ENCODE measurements around the gene ARFIP2. TPM values are rescaled to one million over a fixed set of nuclear protein-coding genes. Genes with fewer than 3 reads are reported as not detected.

ARFIP2 gene
- total RNA-seq, 1 experiment from 2014 or later = 55.1 TPM

- no peak for TF ChIP-seq CTCF (conservative IDR thresholded peaks at IDR 0.05)
- Histone ChIP-seq H3K23me2 (ENCODE audit: insufficient read length, low read depth, low read length, poor library complexity, severe bottlenecking) (no peaks in the 10 kb centered on the region), H2BK120ac (ENCODE audit: low read depth, low read length, poor library complexity, severe bottlenecking) (no peak overlapping the region), H3K4me1 (ENCODE audit: insufficient read depth, low read length) (no peaks in the 10 kb centered on the region), H4K5ac (ENCODE audit: insufficient read length, low read depth, low read length) (no peak overlapping the region), H3K27me3 (ENCODE audit: insufficient read depth, low read length) (no peaks in the 10 kb centered on the region), H3K14ac (ENCODE audit: insufficient read depth, low read length) (no peak overlapping the region), H3K27ac (ENCODE audit: insufficient read length, low read depth, low read length) (no peak overlapping the region), H2BK20ac (ENCODE audit: low read depth, low read length, poor library complexity, severe bottlenecking) (no peak overlapping the region), H2BK5ac (ENCODE audit: insufficient read length, low read length) (no peak overlapping the region), H2BK12ac (ENCODE audit: insufficient read length, low read depth, low read length) (no peak overlapping the region), H2BK15ac (ENCODE audit: low read depth, low read length) (no peak overlapping the region), H3K4ac (ENCODE audit: low read depth, low read length) (no peak overlapping the region), H3K79me2 (ENCODE audit: insufficient read depth, low read length) (no peaks in the 10 kb centered on the region), H3K23ac (ENCODE audit: insufficient read length, low read depth, low read length) (no peak overlapping the region), H3T11ph (ENCODE audit: low read length) (no peak overlapping the region), H4K91ac (ENCODE audit: insufficient read length, low read depth, low read length) (no peak overlapping the region), H3K18ac (ENCODE audit: insufficient read length, low read depth, low read length) (no peak overlapping the region), H3K4me2 (ENCODE audit: insufficient read depth, insufficient read length, low read length) (no peak overlapping the region), H4K20me1 (ENCODE audit: control insufficient read depth, insufficient read depth, insufficient read length) (no peaks in the 10 kb centered on the region), H2AFZ (ENCODE audit: low read length) (no peak overlapping the region), H3K9me3 (ENCODE audit: control insufficient read depth, low read depth, low read length) (no peaks in the 10 kb centered on the region), H3K79me1 (ENCODE audit: insufficient read depth, low read depth, low read length, poor library complexity, severe bottlenecking) (no peaks in the 10 kb centered on the region), H3K9ac (ENCODE audit: extremely low read depth, insufficient read length, low read length) (no peak overlapping the region), H3K56ac (ENCODE audit: insufficient read length, low read depth, low read length) (no peak overlapping the region), H4K8ac (replicated peaks; ENCODE audit: insufficient read length, low read depth, low read length) (no peak overlapping the region), H2AK5ac (ENCODE audit: insufficient read length, low read length) (no peak overlapping the region)
- no CpG with 5 or more reads among the region's 3 CpGs for WGBS (ENCODE audit: extremely low coverage, insufficient read length, low lambda C conversion rate)
- no peak for DNase-seq
- Mint-ChIP-seq H3K4me1 (peaks cover 0 to 3% of the 10 kb centered on the region in 2 experiments; a peak in 1 of 4 replicates), H3K9me3 (no peaks in the 10 kb centered on the region), H3K27me3 (ENCODE audit: low read depth) (peaks cover 2% of the 10 kb centered on the region; the same call in 1 of the 2 replicates), H3K36me3 (ENCODE audit: insufficient read depth in 1 of 3, low read depth in 3 of 3) (no peaks in the 10 kb centered on the region), H3K4me3 (no peak overlapping the region), H3K27ac (no peak overlapping the region)
Measured at GRCh38 chr11:6437993-6438392, 43.1 kb downstream of the ARFIP2 start.

Measured in H9 (cell line).